HepG2 (cell line): ENCODE measurements around the gene SZRD1. TPM values are rescaled to one million over a fixed set of nuclear protein-coding genes. Genes with fewer than 3 reads are reported as not detected.

Experiments
- ATAC-seq: fragments of 200-7000 bp; cut with Tn5 transposase; 3 replicates; pipeline ENCODE4 v1.9.1; 2020; ENCODE audit warnings: mild to moderate bottlenecking, moderate library complexity
- BruUV-seq: library from RNA; stranded (reverse); fragments of 400-500 nt; replicated peaks from 2 replicates; lab custom pipeline; 2021; lab: Mats Ljungman, UMichigan
- CTCF ChIA-PET: fragments of 300-600 bp; formaldehyde crosslinking; extraction: SDS; loops from one replicate; lab custom pipeline; 2021; ENCODE audit warnings: low total read pairs, inconsistent platforms, low intra/inter-chr PET ratio; lab: Yijun Ruan, JAX
- POLR2A ChIA-PET: fragments of 350-600 bp; sonication (Branson Sonifier 250); formaldehyde crosslinking; loops from one replicate; lab custom pipeline; 2020; ENCODE audit warnings: antibody characterized with exemption, inconsistent platforms; lab: Yijun Ruan, JAX
- DNase-seq: peaks from one replicate; pipeline ENCODE4 v3.0.0-alpha.2; 2015; ENCODE audit warnings: low spot score
- FAIRE-seq: peaks from 3 replicates; lab custom pipeline; 2011; peaks lifted over from hg19 to GRCh38; lab: Jason Lieb, UNC
- H2AFZ ChIP-seq: one replicate; pipeline ENCODE4 v1.6.1; 2011; ENCODE audit warnings: low read length, inconsistent platforms
- H3K27ac ChIP-seq: fragments of 300-600 bp; 3 replicates; pipeline ENCODE4 v1.8.0; 2011; ENCODE audit warnings: mixed run types, mild to moderate bottlenecking, mixed read lengths, low read length, inconsistent platforms; ENCODE audit not compliant: insufficient read depth; ENCODE audit errors: extremely low read length
- H3K27me3 ChIP-seq, 2 experiments: fragments of 200-600 bp in 1 of 2; 2 replicates in 1 of 2; 3 replicates in 1 of 2; pipeline versions ENCODE4 v1.6.0 to v1.8.0; 2011; ENCODE audit warnings: low read length in 2 of 2, mild to moderate bottlenecking in 2 of 2, moderate library complexity in 2 of 2, inconsistent platforms in 1 of 2; ENCODE audit not compliant: insufficient read depth in 2 of 2, control insufficient read depth in 1 of 2
- H3K36me3 ChIP-seq, 2 experiments: fragments of 200-600 bp in 1 of 2; replicated peaks in 1 of 2; 2 replicates in 1 of 2; 3 replicates in 1 of 2; pipeline versions ENCODE4 v1.5.1 to v1.8.0; 2011; ENCODE audit warnings: low read length in 2 of 2, inconsistent platforms in 1 of 2; ENCODE audit not compliant: insufficient read depth in 2 of 2, control insufficient read depth in 1 of 2
- H3K4me1 ChIP-seq: 2 replicates; pipeline ENCODE4 v1.5.1; 2012; ENCODE audit warnings: low read length, inconsistent platforms; ENCODE audit not compliant: insufficient read depth
- H3K4me2 ChIP-seq: 2 replicates; pipeline ENCODE4 v1.6.0; 2011; ENCODE audit warnings: low read depth, low read length, inconsistent platforms
- H3K4me3 ChIP-seq, 3 experiments: fragments of 200-600 bp in 1 of 3; sonication (generic), shearing (Covaris generic) in 1 of 3; replicated peaks in 1 of 3; 2 replicates each; pipeline ENCODE4 v1.5.1; 2011 to 2016; ENCODE audit warnings: low read length in 3 of 3, inconsistent platforms in 2 of 3, low read depth in 2 of 3, mild to moderate bottlenecking in 2 of 3, control low read depth in 1 of 3, mixed read lengths in 1 of 3; ENCODE audit not compliant: insufficient read depth in 1 of 3
- H3K79me2 ChIP-seq: one replicate; pipeline ENCODE4 v1.6.1; 2011; ENCODE audit warnings: low read length, inconsistent platforms; ENCODE audit not compliant: insufficient read depth
- H3K9ac ChIP-seq: 2 replicates; pipeline ENCODE4 v1.6.0; 2011; ENCODE audit warnings: mild to moderate bottlenecking, low read depth, low read length, inconsistent platforms; ENCODE audit not compliant: insufficient read depth
- H3K9me3 ChIP-seq: 2 replicates; pipeline ENCODE4 v1.5.1; 2012; ENCODE audit warnings: mild to moderate bottlenecking, low read length
- H4K20me1 ChIP-seq: 2 replicates; pipeline ENCODE4 v1.6.0; 2011; ENCODE audit warnings: inconsistent platforms, mild to moderate bottlenecking, low read length, moderate library complexity; ENCODE audit not compliant: insufficient read depth
- AGO2 ChIP-seq: fragments of 200-400 bp; formaldehyde crosslinking; optimal IDR thresholded peaks from 2 replicates; pipeline ENCODE3; 2017; ENCODE audit warnings: mild to moderate bottlenecking, low read depth, low read length, moderate library complexity
- BRF2 ChIP-seq: sonication (generic); formaldehyde crosslinking; IDR thresholded peaks from 2 replicates; pipeline ENCODE4 v1.8.1; 2022; ENCODE audit warnings: mild to moderate bottlenecking, missing genetic modification reagents
- JUND ChIP-seq: sonication (generic); formaldehyde crosslinking; IDR thresholded peaks from 2 replicates; pipeline ENCODE4 v1.8.0; 2022; ENCODE audit warnings: mild to moderate bottlenecking, missing genetic modification reagents
- MAFK ChIP-seq, 2 experiments: IDR thresholded peaks in 1 of 2; conservative IDR thresholded peaks in 1 of 2; 2 replicates each; pipeline ENCODE4 v1.6.1; 2011; ENCODE audit warnings: improper control_type of control experiment in 2 of 2, low read length in 2 of 2
- POLR2A ChIP-seq, 2 experiments: IDR thresholded peaks; 2 replicates each; pipeline ENCODE4 v1.6.1; 2011; ENCODE audit warnings: low read depth in 2 of 2, low read length in 2 of 2, mild to moderate bottlenecking in 1 of 2, moderate library complexity in 1 of 2; ENCODE audit not compliant: insufficient read depth in 1 of 2
- RBM22 ChIP-seq: fragments of 200-400 bp; formaldehyde crosslinking; optimal IDR thresholded peaks from 2 replicates; pipeline ENCODE3; 2017; ENCODE audit warnings: mild to moderate bottlenecking, low read length, moderate library complexity
- TARDBP ChIP-seq: sonication (generic); formaldehyde crosslinking; IDR thresholded peaks from 2 replicates; pipeline ENCODE4 v1.8.0; 2022; ENCODE audit warnings: mild to moderate bottlenecking, missing genetic modification reagents
- TFAP4 ChIP-seq: sonication (generic); IDR thresholded peaks from 2 replicates; pipeline ENCODE4 v1.6.1; 2016; ENCODE audit warnings: low read depth, borderline replicate concordance
- TIGD3 ChIP-seq: sonication (generic); formaldehyde crosslinking; IDR thresholded peaks from 2 replicates; pipeline ENCODE4 v1.5.1; 2020; ENCODE audit warnings: mild to moderate bottlenecking, missing genetic modification reagents, borderline replicate concordance
- ZBTB33 ChIP-seq: sonication (generic); formaldehyde crosslinking; IDR thresholded peaks from 2 replicates; pipeline ENCODE4 v1.4.0; 2020; ENCODE audit warnings: missing genetic modification reagents
- ZNF12 ChIP-seq: sonication (generic); formaldehyde crosslinking; IDR thresholded peaks from 2 replicates; pipeline ENCODE4 v1.5.0; 2020; ENCODE audit warnings: missing genetic modification reagents
- ZNF326 ChIP-seq: sonication (generic); formaldehyde crosslinking; IDR thresholded peaks from 2 replicates; pipeline ENCODE4 v1.4.0; 2020; ENCODE audit warnings: missing genetic modification reagents, borderline replicate concordance
- ZNF737 ChIP-seq: sonication (generic); formaldehyde crosslinking; IDR thresholded peaks from 2 replicates; pipeline ENCODE4 v1.5.0; 2020; ENCODE audit warnings: missing genetic modification reagents, mild to moderate bottlenecking, borderline replicate concordance
- WGBS: methylation state at CpG from one replicate; pipeline ENCODE4 v1.1.6; 2017; ENCODE audit warnings: low lambda C conversion rate; 5-methylcytosine and 5-hydroxymethylcytosine counted together
- in situ Hi-C: cut with HindIII; loops from 2 replicates; pipeline ENCODE4 v1.10.0; 2017; ENCODE audit warnings: low pct_unique_long_range_greater_than_20kb; ENCODE audit not compliant: extremely low pct_ligation_motif_present
- intact Hi-C: fragments of 100-400 bp; cut with micrococcal nuclease; formaldehyde crosslinking; loops from one replicate; pipeline ENCODE4 v1.10.0; 2022; ENCODE audit not compliant: unreplicated experiment
- polyA plus RNA-seq, 8 experiments: library from polyadenylated mRNA; depleted of rRNA in 3 of 8; stranded (reverse) in 7 of 8; unstranded in 1 of 8; fragments of >200 nt; fragmentation: Illumina TruSeq in 4 of 8; extraction: Trizol in 4 of 8; gene quantifications; 2 replicates each; pipeline versions ENCODE4 v1.2.1 to v1.2.3, GENCODE V29; 2011 to 2016; ENCODE audit warnings: low read depth in 4 of 8, missing spikeins in 1 of 8, mixed read lengths in 1 of 8; ENCODE audit not compliant: insufficient read depth in 1 of 8
- total RNA-seq, 5 experiments: library from RNA; depleted of rRNA; stranded (reverse); fragments of >200 nt; fragmentation: Illumina TruSeq; extraction: Trizol; gene quantifications; 2 replicates each; pipeline ENCODE4 v1.2.3, GENCODE V29; 2016; ENCODE audit warnings: low read depth in 1 of 5

Gene SZRD1
- total and polyA plus RNA-seq, 2 of the 13 experiments (the other 11 are each of a cell fraction or from before 2014, with no cell fraction given): 28.5 to 41.4 TPM

- TF ChIP-seq JUND (CRISPR knock-in tag) (no peak), TFAP4 (no peak), RBM22 (peak; percentile 67), POLR2A (IDR thresholded peaks at IDR 0.05; ENCODE audit: insufficient read depth in 1 of 2, low read depth in 2 of 2, low read length in 2 of 2) (0 out of 4 replicates have a peak, but pooled peaks of 1 of the 2 experiments have one; percentile 17), ZNF326 (CRISPR knock-in tag) (no peak), AGO2 (peak; percentile 21), MAFK (conservative IDR thresholded peaks at IDR 0.05 in 1 of 2, IDR thresholded peaks at IDR 0.05 in 1 of 2; ENCODE audit: low read length in 2 of 2) (peak in 1 of 2 experiments; percentile 20; a peak in 1 of 4 replicates)
- Histone ChIP-seq H3K36me3 (peaks cover 28 to 45% of the 10 kb centered on the region in 2 experiments; a peak in 4 of 5 replicates), H2AFZ (no peak overlapping the region), H3K4me1 (no peaks in the 10 kb centered on the region), H4K20me1 (peaks cover 19% of the 10 kb centered on the region), H3K9me3 (no peaks in the 10 kb centered on the region), H3K4me2 (no peak overlapping the region), H3K27ac (no peak overlapping the region), H3K27me3 (no peaks in the 10 kb centered on the region), H3K4me3 (no peak overlapping the region), H3K79me2 (peaks cover 21% of the 10 kb centered on the region), H3K9ac (no peak overlapping the region)
- no peak for DNase-seq
- POLR2A ChIA-PET: no interaction called here
- ATAC-seq: no peak
- WGBS: 98% methylated on average over 6 of the region's 7 CpGs
- in situ Hi-C loops: no loop called here
- CTCF ChIA-PET: no interaction called here
- no peak for FAIRE-seq
- intact Hi-C loops: no loop called here
- BruUV-seq: no TSS peak
Measured at GRCh38 chr1:16396591-16396990, 29.5 kb downstream of the SZRD1 start.

- FAIRE-seq (no peak), ATAC-seq (no peak), DNase-seq (no peak)
- peaks cover 28 to 45% of the 10 kb centered on the region in 2 experiments; a peak in 4 of 5 replicates for H3K36me3 ChIP-seq
- in situ Hi-C loops: no loop called here
- H3K27ac ChIP-seq: no peak overlapping the region
- CTCF ChIA-PET: no interaction called here
- H3K4me2 ChIP-seq: no peak overlapping the region
- H3K4me1 ChIP-seq: no peaks in the 10 kb centered on the region
- peaks cover 14% of the 10 kb centered on the region; the same call in 1 of the 2 replicates for H4K20me1 ChIP-seq
- intact Hi-C loops: no loop called here
- H3K9me3 ChIP-seq: no peaks in the 10 kb centered on the region
- no peak overlapping the region for H2AFZ ChIP-seq
- peaks cover 15% of the 10 kb centered on the region for H3K79me2 ChIP-seq
- no peaks in the 10 kb centered on the region for H3K27me3 ChIP-seq
- H3K4me3 ChIP-seq: no peak overlapping the region
- POLR2A ChIA-PET: no interaction called here
- H3K9ac ChIP-seq: no peak overlapping the region
- BruUV-seq: no TSS peak
- WGBS: 91% methylated on average over 5 of the region's 5 CpGs
- TF ChIP-seq BRF2 (CRISPR knock-in tag) (no peak), ZNF12 (no peak), ZBTB33 (CRISPR knock-in tag) (no peak), TIGD3 (CRISPR knock-in tag) (no peak), ZNF737 (CRISPR knock-in tag) (no peak), TARDBP (no peak)
Measured at GRCh38 chr1:16397120-16397519, 30.1 kb downstream of the SZRD1 start.
